GM23248 (cell line): ENCODE results near the gene RBMS1. TPM values are rescaled to one million over a fixed set of nuclear protein-coding genes. Genes with fewer than 3 reads are reported as not detected.
A peak's percentile ranks its signal among the peaks of the same experiment; 100 is the strongest.

Source experiments
- DNase-seq: peaks from one replicate; pipeline ENCODE4 v3.0.0-alpha.2; 2015
- H2AFZ ChIP-seq: fragments of 200-600 bp; sonication (generic); 2 replicates; pipeline ENCODE4 v1.6.1; 2016; ENCODE audit warnings: antibody characterized with exemption
- H3F3A ChIP-seq: fragments of 200-600 bp; sonication (generic); 2 replicates; pipeline ENCODE4 v1.6.1; 2016; ENCODE audit warnings: mild to moderate bottlenecking, antibody characterized with exemption, mixed run types; ENCODE audit not compliant: insufficient read depth
- H3K27ac ChIP-seq: fragments of 200-600 bp; sonication (generic); 2 replicates; pipeline ENCODE4 v1.5.1; 2016; ENCODE audit warnings: mild to moderate bottlenecking
- H3K27me3 ChIP-seq: fragments of 200-600 bp; sonication (generic); replicated peaks from 2 replicates; pipeline ENCODE4 v1.6.1; 2016; ENCODE audit warnings: mild to moderate bottlenecking; ENCODE audit not compliant: insufficient read depth
- H3K36me3 ChIP-seq: fragments of 200-600 bp; sonication (generic); 2 replicates; pipeline ENCODE4 v1.6.1; 2016; ENCODE audit warnings: low read depth, mild to moderate bottlenecking
- H3K4me1 ChIP-seq: fragments of 200-600 bp; sonication (generic); 2 replicates; pipeline ENCODE4 v1.6.1; 2016; ENCODE audit warnings: mild to moderate bottlenecking; ENCODE audit not compliant: insufficient read depth
- H3K4me2 ChIP-seq: fragments of 200-600 bp; sonication (generic); one replicate; pipeline ENCODE4 v1.6.1; 2016; ENCODE audit warnings: mild to moderate bottlenecking; ENCODE audit not compliant: unreplicated experiment
- H3K4me3 ChIP-seq: fragments of 200-600 bp; sonication (generic); 2 replicates; pipeline ENCODE4 v1.5.1; 2016; ENCODE audit warnings: mild to moderate bottlenecking
- H3K79me2 ChIP-seq: fragments of 200-600 bp; sonication (generic); 2 replicates; pipeline ENCODE4 v1.6.1; 2016; ENCODE audit warnings: mild to moderate bottlenecking; ENCODE audit not compliant: insufficient read depth
- H3K9ac ChIP-seq: fragments of 200-600 bp; sonication (generic); 2 replicates; pipeline ENCODE4 v1.6.1; 2016; ENCODE audit warnings: mild to moderate bottlenecking
- H3K9me2 ChIP-seq: fragments of 200-600 bp; sonication (generic); 2 replicates; pipeline ENCODE4 v1.6.1; 2016; ENCODE audit warnings: mixed run types, mild to moderate bottlenecking, moderate library complexity; ENCODE audit not compliant: insufficient read depth
- H3K9me3 ChIP-seq: fragments of 200-600 bp; sonication (generic); one replicate; pipeline ENCODE4 v1.6.1; 2017; ENCODE audit warnings: low read depth
- H4K20me1 ChIP-seq: fragments of 200-600 bp; sonication (generic); 2 replicates; pipeline ENCODE4 v1.6.0; 2016; ENCODE audit not compliant: insufficient read depth
- EZH2 ChIP-seq: fragments of 200-600 bp; sonication (generic); IDR thresholded peaks from 2 replicates; pipeline ENCODE4 v1.6.1; 2018; ENCODE audit warnings: antibody characterized with exemption, mild to moderate bottlenecking; ENCODE audit not compliant: insufficient read depth, poor library complexity, severe bottlenecking
- EZH2phosphoT487 ChIP-seq: fragments of 200-600 bp; sonication (generic); IDR thresholded peaks from 2 replicates; pipeline ENCODE4 v1.6.1; 2018; ENCODE audit warnings: antibody characterized with exemption, moderate library complexity, mild to moderate bottlenecking, low read depth; ENCODE audit not compliant: insufficient read depth
- WGBS, 2 experiments: methylation state at CpG; one replicate each; pipeline ENCODE4 v1.1.6; 2015 to 2017; ENCODE audit warnings: low lambda C conversion rate in 2 of 2, low coverage in 1 of 2; ENCODE audit errors: missing lambda C conversion rate in 2 of 2; 5-methylcytosine and 5-hydroxymethylcytosine counted together
- in situ Hi-C: fragments of 300-500 bp; cut with MboI; formaldehyde crosslinking; loops from 2 replicates; pipeline ENCODE4 v1.15.0; 2020
- polyA plus RNA-seq: library from polyadenylated mRNA; unstranded; fragments of >200 nt; fragmentation: Nextera tagmentation; extraction: Ambion mirVana; gene quantifications from 2 replicates; pipeline ENCODE4 v1.2.1, GENCODE V29; 2016
- total RNA-seq: library from RNA; depleted of rRNA; stranded (reverse); fragments of >200 nt; shearing (Covaris generic); gene quantifications from 2 replicates; pipeline ENCODE4 v1.2.3, GENCODE V29; 2014

The RBMS1 gene
- total and polyA plus RNA-seq, 2 experiments from 2014 or later, result 72.3 to 91.7 TPM

- Histone ChIP-seq H3K27ac (no peak overlapping the region), H3K9me2 (no peaks in the 10 kb centered on the region), H3K4me3 (no peak overlapping the region), H3K9me3 (no peaks in the 10 kb centered on the region), H2AFZ (no peak overlapping the region), H3K4me1 (peaks cover 67% of the 10 kb centered on the region), H4K20me1 (peaks cover 31% of the 10 kb centered on the region), H3K27me3 (no peaks in the 10 kb centered on the region), H3K36me3 (0 out of 2 replicates have a peak, but pooled peaks cover 17% of the 10 kb centered on the region), H3F3A (peaks cover 82% of the 10 kb centered on the region), H3K4me2 (no peak overlapping the region), H3K79me2 (peaks cover 100% of the 10 kb centered on the region), H3K9ac (no peak overlapping the region)
- 98 to 99% methylated on average over 5 of the region's 5 CpGs for WGBS, 2 experiments
- TF ChIP-seq EZH2phosphoT487 (no peak), EZH2 (no peak)
- no peak for DNase-seq
- in situ Hi-C loops, result no loop called here
Measured at GRCh38 chr2:160345071-160345764, 148.4 kb downstream of the RBMS1 start.

DNA sequence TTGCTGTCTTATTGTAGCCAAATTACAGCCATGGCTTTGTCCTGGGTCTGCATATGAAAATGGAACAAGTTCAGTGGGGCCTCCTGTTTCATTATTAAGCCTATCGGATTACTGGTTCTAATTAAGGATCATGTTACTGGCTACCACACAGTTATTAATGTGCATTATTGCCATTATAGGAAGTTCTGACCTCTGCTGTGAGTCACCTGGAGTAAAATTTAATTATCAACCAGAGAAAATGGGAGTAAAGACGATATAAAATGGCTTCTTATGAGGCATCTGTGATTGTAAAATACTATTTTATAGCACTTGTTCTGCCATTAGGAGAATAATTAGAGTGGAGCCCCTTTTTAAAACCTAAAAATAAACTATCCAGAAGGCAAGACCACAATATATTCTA lies 150.2 kb downstream of the RBMS1 start:
- H3F3A ChIP-seq, result peaks cover 78% of the 10 kb centered on the region
- peaks cover 63% of the 10 kb centered on the region for H3K4me1 ChIP-seq
- H2AFZ ChIP-seq, result no peak overlapping the region
- no peaks in the 10 kb centered on the region for H3K9me2 ChIP-seq
- peaks cover 35% of the 10 kb centered on the region for H4K20me1 ChIP-seq
- H3K9ac ChIP-seq, result no peak overlapping the region
- no peak overlapping the region for H3K4me2 ChIP-seq
- H3K27me3 ChIP-seq, result no peaks in the 10 kb centered on the region
- H3K79me2 ChIP-seq, result peaks cover 100% of the 10 kb centered on the region
- in situ Hi-C loops, result no loop called here
- H3K27ac ChIP-seq, result no peak overlapping the region
- no peak for DNase-seq
- H3K4me3 ChIP-seq, result no peak overlapping the region
- 76 to 79% methylated on average over 2 of the region's 2 CpGs for WGBS, 2 experiments
- H3K9me3 ChIP-seq, result no peaks in the 10 kb centered on the region
- TF ChIP-seq EZH2 (no peak), EZH2phosphoT487 (no peak)
- H3K36me3 ChIP-seq, result peaks cover 17% of the 10 kb centered on the region; the same call in 1 of the 2 replicates

- in situ Hi-C loops, result no loop called here
- no peak overlapping the region for H3K4me2 ChIP-seq
- peaks cover 100% of the 10 kb centered on the region for H3K79me2 ChIP-seq
- H3K4me3 ChIP-seq, result no peak overlapping the region
- peak overlapping the region; percentile 48 for H3K27ac ChIP-seq
- H3K27me3 ChIP-seq, result no peaks in the 10 kb centered on the region
- H3K4me1 ChIP-seq, result peaks cover 57% of the 10 kb centered on the region
- peaks cover 47% of the 10 kb centered on the region for H4K20me1 ChIP-seq
- no peak for DNase-seq
- no peak overlapping the region for H2AFZ ChIP-seq
- H3K9ac ChIP-seq, result 0 out of 2 replicates have a peak overlapping the region, but pooled peaks have one; percentile 29
- WGBS, 2 experiments, result 39 to 45% methylated on average over 2 of the region's 2 CpGs
- H3F3A ChIP-seq, result peaks cover 78% of the 10 kb centered on the region
- H3K9me2 ChIP-seq, result no peaks in the 10 kb centered on the region
- no peaks in the 10 kb centered on the region for H3K9me3 ChIP-seq
- TF ChIP-seq EZH2phosphoT487 (no peak), EZH2 (no peak)
- peaks cover 10% of the 10 kb centered on the region; the same call in 1 of the 2 replicates for H3K36me3 ChIP-seq
Measured at GRCh38 chr2:160339726-160340125, 153.9 kb downstream of the RBMS1 start.

DNA sequence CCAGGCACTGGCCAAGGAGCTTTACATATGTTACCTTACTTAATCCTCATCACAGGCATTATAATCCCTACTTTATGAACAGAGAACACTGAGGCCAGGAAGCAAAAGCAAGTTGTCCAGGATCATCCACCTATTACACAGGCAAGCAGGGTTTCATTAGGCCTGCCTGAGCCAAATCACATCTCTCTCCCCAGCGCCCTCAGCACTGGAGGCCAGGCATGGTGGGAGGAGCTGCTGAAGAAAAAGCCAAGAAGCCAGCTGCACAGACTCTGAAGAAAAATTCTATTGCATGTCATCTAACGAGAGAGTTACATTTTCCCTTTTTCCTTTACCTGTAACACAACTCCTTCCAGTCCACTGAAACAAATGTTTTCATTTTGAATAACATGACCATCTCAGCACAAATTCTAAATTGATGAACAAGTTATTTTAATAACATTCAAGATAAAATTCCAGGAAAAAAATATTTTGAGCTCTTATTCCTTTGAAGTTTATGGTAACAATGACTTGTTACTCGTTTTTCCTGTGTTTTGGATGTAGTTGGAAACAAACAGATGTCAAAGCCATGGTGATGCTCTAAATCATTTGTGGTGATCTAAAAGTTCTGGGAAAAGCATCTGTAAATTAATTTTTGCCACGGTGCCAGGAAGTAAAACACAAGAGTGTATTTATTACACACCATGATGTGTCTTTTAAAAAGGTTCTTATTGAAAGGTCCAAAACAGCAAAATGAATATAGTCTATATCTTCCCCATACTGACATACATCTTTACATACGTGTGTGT lies 154.5 kb downstream of the RBMS1 start:
- TF ChIP-seq EZH2, result no peak
- TF ChIP-seq EZH2phosphoT487, result no peak
- Histone ChIP-seq H3K36me3 (peaks cover 10% of the 10 kb centered on the region; the same call in 1 of the 2 replicates), H4K20me1 (peaks cover 46% of the 10 kb centered on the region), H3K4me2 (peak overlapping the region; percentile 10), H3K9me3 (no peaks in the 10 kb centered on the region), H3K4me1 (peaks cover 63% of the 10 kb centered on the region), H2AFZ (no peak overlapping the region), H3K9me2 (no peaks in the 10 kb centered on the region), H3K27ac (peak overlapping the region; percentile 48), H3K9ac (peak overlapping the region; percentile 29; the same call in 1 of the 2 replicates), H3K79me2 (peaks cover 100% of the 10 kb centered on the region), H3K4me3 (no peak overlapping the region), H3F3A (peaks cover 79% of the 10 kb centered on the region), H3K27me3 (no peaks in the 10 kb centered on the region)
- 15 to 17% methylated on average over 5 of the region's 5 CpGs for WGBS, 2 experiments
- peak; percentile 64 for DNase-seq
- in situ Hi-C loops, result no loop called here
